PC-3 (cell line): ENCODE data around the gene KDM4C. TPM values are rescaled to one million over a fixed set of nuclear protein-coding genes. Genes with fewer than 3 reads are reported as not detected.

Experiments used
- ATAC-seq: fragments of 200-7000 bp; cut with Tn5 transposase; 2 replicates; pipeline ENCODE4 v1.9.1; 2020; ENCODE audit warnings: mild to moderate bottlenecking, moderate library complexity
- BruUV-seq: library from RNA; stranded (reverse); fragments of 400-500 nt; replicated peaks from 2 replicates; lab custom pipeline; 2021; lab: Mats Ljungman, UMichigan
- CTCF ChIA-PET: fragments of 300-600 bp; sonication (Branson Sonifier 250); formaldehyde crosslinking; loops from one replicate; lab custom pipeline; 2022; ENCODE audit warnings: antibody characterized with exemption; lab: Charles Lee
- POLR2A ChIA-PET: fragments of 300-600 bp; sonication (Branson Sonifier 250); formaldehyde crosslinking; loops from one replicate; lab custom pipeline; 2022; ENCODE audit warnings: antibody characterized with exemption; ENCODE audit not compliant: unreplicated experiment; lab: Charles Lee
- DNase-seq: peaks from one replicate; pipeline ENCODE4 v3.0.0-alpha.2; 2015
- H2AFZ ChIP-seq: fragments of 300-600 bp; sonication (generic); 2 replicates; pipeline ENCODE4 v1.6.0; 2016; ENCODE audit warnings: antibody characterized with exemption, low read length
- H3F3A ChIP-seq: fragments of 300-600 bp; sonication (generic); one replicate; pipeline ENCODE4 v1.6.0; 2017; ENCODE audit warnings: antibody characterized with exemption, low read length, control low read depth, mild to moderate bottlenecking; ENCODE audit not compliant: unreplicated experiment
- H3K27ac ChIP-seq: fragments of 300-600 bp; sonication (generic); 2 replicates; pipeline ENCODE4 v1.5.1; 2016; ENCODE audit warnings: mild to moderate bottlenecking, low read length
- H3K27me3 ChIP-seq: fragments of 300-600 bp; sonication (generic); 2 replicates; pipeline ENCODE4 v1.6.1; 2016; ENCODE audit warnings: low read length, mixed read lengths
- H3K36me3 ChIP-seq: fragments of 300-600 bp; sonication (generic); 2 replicates; pipeline ENCODE4 v1.6.1; 2016; ENCODE audit warnings: low read depth, mixed run types, low read length, mixed read lengths
- H3K4me1 ChIP-seq: fragments of 300-600 bp; sonication (generic); 2 replicates; pipeline ENCODE4 v1.5.1; 2016; ENCODE audit warnings: low read length; ENCODE audit not compliant: insufficient read depth
- H3K4me2 ChIP-seq: fragments of 300-600 bp; sonication (generic); 2 replicates; pipeline ENCODE4 v1.6.0; 2016; ENCODE audit warnings: low read length
- H3K4me3 ChIP-seq: fragments of 300-600 bp; sonication (generic); 2 replicates; pipeline ENCODE4 v1.5.1; 2016; ENCODE audit warnings: mild to moderate bottlenecking, low read length, mixed read lengths
- H3K79me2 ChIP-seq: fragments of 300-600 bp; sonication (generic); 2 replicates; pipeline ENCODE4 v1.6.1; 2017; ENCODE audit warnings: low read length, mixed read lengths
- H3K9ac ChIP-seq: fragments of 300-600 bp; sonication (generic); 2 replicates; pipeline ENCODE4 v1.6.0; 2016; ENCODE audit warnings: mild to moderate bottlenecking, low read length
- H3K9me2 ChIP-seq: fragments of 300-600 bp; sonication (generic); replicated peaks from 2 replicates; pipeline ENCODE4 v1.6.1; 2016; ENCODE audit warnings: mixed run types, low read length, mixed read lengths
- H3K9me3 ChIP-seq: fragments of 300-600 bp; sonication (generic); 2 replicates; pipeline ENCODE4 v1.6.1; 2016; ENCODE audit warnings: low read length, mixed read lengths
- H4K20me1 ChIP-seq: fragments of 300-600 bp; sonication (generic); 2 replicates; pipeline ENCODE4 v1.6.1; 2016; ENCODE audit warnings: low read length, mixed read lengths
- EZH2 ChIP-seq: fragments of 300-600 bp; sonication (generic); IDR thresholded peaks from one replicate; pipeline ENCODE4 v1.6.1; 2017; ENCODE audit warnings: antibody characterized with exemption, mild to moderate bottlenecking, low read length; ENCODE audit not compliant: unreplicated experiment
- EZH2phosphoT487 ChIP-seq: fragments of 300-600 bp; sonication (generic); IDR thresholded peaks from 2 replicates; pipeline ENCODE4 v1.6.1; 2018; ENCODE audit warnings: mild to moderate bottlenecking, antibody characterized with exemption, low read length, borderline replicate concordance
- intact Hi-C: fragments of 100-400 bp; cut with micrococcal nuclease; formaldehyde crosslinking; loops from 2 replicates; pipeline ENCODE4 v1.9.0; 2023
- total RNA-seq: library from RNA; depleted of rRNA; stranded (reverse); fragments of >200 nt; gene quantifications from 2 replicates; pipeline ENCODE4 v1.2.3, GENCODE V29; 2014
- TF ChIP-seq, protein P1 (sequence below): fragments of 300-600 bp; sonication (generic); conservative IDR thresholded peaks from 2 replicates; pipeline ENCODE4 v1.5.1; 2017; ENCODE audit warnings: antibody characterized with exemption, low read depth, mild to moderate bottlenecking, low read length

The KDM4C gene
- total RNA-seq, 1 experiment from 2014 or later, result 27.0 TPM

GRCh38 chr9:6782981-6783380 lies 25.2 kb downstream of the KDM4C start:
- CTCF ChIA-PET, result no interaction called here
- Histone ChIP-seq H2AFZ (no peak overlapping the region), H3K36me3 (no peaks in the 10 kb centered on the region), H3K27ac (no peak overlapping the region), H3K9me2 (no peaks in the 10 kb centered on the region), H3K4me1 (peaks cover 11% of the 10 kb centered on the region), H3K9me3 (no peaks in the 10 kb centered on the region), H3K9ac (no peak overlapping the region), H4K20me1 (no peaks in the 10 kb centered on the region), H3K4me3 (no peak overlapping the region), H3F3A (no peaks in the 10 kb centered on the region), H3K4me2 (no peak overlapping the region), H3K27me3 (no peaks in the 10 kb centered on the region), H3K79me2 (peaks cover 79% of the 10 kb centered on the region)
- intact Hi-C loops, result no loop called here
- no TSS peak for BruUV-seq
- ATAC-seq (no peak), DNase-seq (no peak)
- TF ChIP-seq EZH2 (no peak), EZH2phosphoT487 (no peak)
- TF ChIP-seq, protein P1, sequence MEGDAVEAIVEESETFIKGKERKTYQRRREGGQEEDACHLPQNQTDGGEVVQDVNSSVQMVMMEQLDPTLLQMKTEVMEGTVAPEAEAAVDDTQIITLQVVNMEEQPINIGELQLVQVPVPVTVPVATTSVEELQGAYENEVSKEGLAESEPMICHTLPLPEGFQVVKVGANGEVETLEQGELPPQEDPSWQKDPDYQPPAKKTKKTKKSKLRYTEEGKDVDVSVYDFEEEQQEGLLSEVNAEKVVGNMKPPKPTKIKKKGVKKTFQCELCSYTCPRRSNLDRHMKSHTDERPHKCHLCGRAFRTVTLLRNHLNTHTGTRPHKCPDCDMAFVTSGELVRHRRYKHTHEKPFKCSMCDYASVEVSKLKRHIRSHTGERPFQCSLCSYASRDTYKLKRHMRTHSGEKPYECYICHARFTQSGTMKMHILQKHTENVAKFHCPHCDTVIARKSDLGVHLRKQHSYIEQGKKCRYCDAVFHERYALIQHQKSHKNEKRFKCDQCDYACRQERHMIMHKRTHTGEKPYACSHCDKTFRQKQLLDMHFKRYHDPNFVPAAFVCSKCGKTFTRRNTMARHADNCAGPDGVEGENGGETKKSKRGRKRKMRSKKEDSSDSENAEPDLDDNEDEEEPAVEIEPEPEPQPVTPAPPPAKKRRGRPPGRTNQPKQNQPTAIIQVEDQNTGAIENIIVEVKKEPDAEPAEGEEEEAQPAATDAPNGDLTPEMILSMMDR, result no peak
- POLR2A ChIA-PET, result no interaction called here

GRCh38 chr9:6783753-6784152 lies 26.0 kb downstream of the KDM4C start:
- no TSS peak for BruUV-seq
- CTCF ChIA-PET, result no interaction called here

GRCh38 chr9:6785682-6786081 lies 27.9 kb downstream of the KDM4C start:
- BruUV-seq, result no TSS peak
- peaks cover 84% of the 10 kb centered on the region for H3K79me2 ChIP-seq
- H3K9me3 ChIP-seq, result no peaks in the 10 kb centered on the region
- no peak for ATAC-seq
- no peaks in the 10 kb centered on the region for H4K20me1 ChIP-seq
- no peak overlapping the region for H3K4me3 ChIP-seq
- TF ChIP-seq EZH2phosphoT487, result no peak
- TF ChIP-seq, protein P1, result no peak
- TF ChIP-seq EZH2, result no peak
- CTCF ChIA-PET, result no interaction called here
- POLR2A ChIA-PET, result no interaction called here
- no peak overlapping the region for H3K27ac ChIP-seq
- H3F3A ChIP-seq, result no peaks in the 10 kb centered on the region
- H3K9ac ChIP-seq, result no peak overlapping the region
- H2AFZ ChIP-seq, result no peak overlapping the region
- H3K27me3 ChIP-seq, result no peaks in the 10 kb centered on the region
- H3K4me2 ChIP-seq, result no peak overlapping the region
- peaks cover 19% of the 10 kb centered on the region for H3K4me1 ChIP-seq
- DNase-seq, result no peak
- no peaks in the 10 kb centered on the region for H3K36me3 ChIP-seq
- intact Hi-C loops, result no loop called here
- no peaks in the 10 kb centered on the region for H3K9me2 ChIP-seq

More at GRCh38 chr9:6783753-6784152, 26.0 kb downstream of the KDM4C start:
- no peak overlapping the region for H3K4me3 ChIP-seq
- H3F3A ChIP-seq, result no peaks in the 10 kb centered on the region
- H2AFZ ChIP-seq, result no peak overlapping the region
- no peaks in the 10 kb centered on the region for H3K9me3 ChIP-seq
- H3K27ac ChIP-seq, result no peak overlapping the region
- peaks cover 84% of the 10 kb centered on the region for H3K79me2 ChIP-seq
- ATAC-seq (no peak), DNase-seq (no peak)
- no peak overlapping the region for H3K9ac ChIP-seq
- H3K9me2 ChIP-seq, result no peaks in the 10 kb centered on the region
- H3K27me3 ChIP-seq, result no peaks in the 10 kb centered on the region
- TF ChIP-seq EZH2phosphoT487, result no peak
- TF ChIP-seq, protein P1, result no peak
- TF ChIP-seq EZH2, result no peak
- peaks cover 18% of the 10 kb centered on the region for H3K4me1 ChIP-seq
- no peaks in the 10 kb centered on the region for H3K36me3 ChIP-seq
- POLR2A ChIA-PET, result no interaction called here
- H3K4me2 ChIP-seq, result no peak overlapping the region
- no peaks in the 10 kb centered on the region for H4K20me1 ChIP-seq
- intact Hi-C loops, result no loop called here
